Measurements from ENCODE around the gene ALMS1.
"Not testable (repeated sequence)": the region's sequence is repeated elsewhere in the genome, so short reads cannot be mapped to it uniquely, and the experiment has no call there.

ALMS1 gene, protein sequence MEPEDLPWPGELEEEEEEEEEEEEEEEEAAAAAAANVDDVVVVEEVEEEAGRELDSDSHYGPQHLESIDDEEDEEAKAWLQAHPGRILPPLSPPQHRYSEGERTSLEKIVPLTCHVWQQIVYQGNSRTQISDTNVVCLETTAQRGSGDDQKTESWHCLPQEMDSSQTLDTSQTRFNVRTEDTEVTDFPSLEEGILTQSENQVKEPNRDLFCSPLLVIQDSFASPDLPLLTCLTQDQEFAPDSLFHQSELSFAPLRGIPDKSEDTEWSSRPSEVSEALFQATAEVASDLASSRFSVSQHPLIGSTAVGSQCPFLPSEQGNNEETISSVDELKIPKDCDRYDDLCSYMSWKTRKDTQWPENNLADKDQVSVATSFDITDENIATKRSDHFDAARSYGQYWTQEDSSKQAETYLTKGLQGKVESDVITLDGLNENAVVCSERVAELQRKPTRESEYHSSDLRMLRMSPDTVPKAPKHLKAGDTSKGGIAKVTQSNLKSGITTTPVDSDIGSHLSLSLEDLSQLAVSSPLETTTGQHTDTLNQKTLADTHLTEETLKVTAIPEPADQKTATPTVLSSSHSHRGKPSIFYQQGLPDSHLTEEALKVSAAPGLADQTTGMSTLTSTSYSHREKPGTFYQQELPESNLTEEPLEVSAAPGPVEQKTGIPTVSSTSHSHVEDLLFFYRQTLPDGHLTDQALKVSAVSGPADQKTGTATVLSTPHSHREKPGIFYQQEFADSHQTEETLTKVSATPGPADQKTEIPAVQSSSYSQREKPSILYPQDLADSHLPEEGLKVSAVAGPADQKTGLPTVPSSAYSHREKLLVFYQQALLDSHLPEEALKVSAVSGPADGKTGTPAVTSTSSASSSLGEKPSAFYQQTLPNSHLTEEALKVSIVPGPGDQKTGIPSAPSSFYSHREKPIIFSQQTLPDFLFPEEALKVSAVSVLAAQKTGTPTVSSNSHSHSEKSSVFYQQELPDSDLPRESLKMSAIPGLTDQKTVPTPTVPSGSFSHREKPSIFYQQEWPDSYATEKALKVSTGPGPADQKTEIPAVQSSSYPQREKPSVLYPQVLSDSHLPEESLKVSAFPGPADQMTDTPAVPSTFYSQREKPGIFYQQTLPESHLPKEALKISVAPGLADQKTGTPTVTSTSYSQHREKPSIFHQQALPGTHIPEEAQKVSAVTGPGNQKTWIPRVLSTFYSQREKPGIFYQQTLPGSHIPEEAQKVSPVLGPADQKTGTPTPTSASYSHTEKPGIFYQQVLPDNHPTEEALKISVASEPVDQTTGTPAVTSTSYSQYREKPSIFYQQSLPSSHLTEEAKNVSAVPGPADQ (N-terminal part only)
- long read RNA-seq, donor 1, partial matches to known transcripts, result 9 of 9 reads
- long read RNA-seq, donor 1, other reads (novel, unspliced or antisense), result 0 of 9 reads
- long read RNA-seq, donor 2, result 0 reads
- long read RNA-seq, donor 3, partial matches to known transcripts, result 5 of 5 reads
- long read RNA-seq, donor 3, other reads (novel, unspliced or antisense), result 0 of 5 reads
- long read RNA-seq, donor 4, partial matches to known transcripts, result 5 of 5 reads
- long read RNA-seq, donor 4, other reads (novel, unspliced or antisense), result 0 of 5 reads
- long read RNA-seq, donor 5, result 0 reads
- long read RNA-seq, donor 6, partial matches to known transcripts, result 5 of 5 reads
- long read RNA-seq, donor 6, other reads (novel, unspliced or antisense), result 0 of 5 reads
- long read RNA-seq, donor 7, partial matches to known transcripts, result 13 of 13 reads
- long read RNA-seq, donor 7, other reads (novel, unspliced or antisense), result 0 of 13 reads
- long read RNA-seq, donor 8, result 0 reads

DNA sequence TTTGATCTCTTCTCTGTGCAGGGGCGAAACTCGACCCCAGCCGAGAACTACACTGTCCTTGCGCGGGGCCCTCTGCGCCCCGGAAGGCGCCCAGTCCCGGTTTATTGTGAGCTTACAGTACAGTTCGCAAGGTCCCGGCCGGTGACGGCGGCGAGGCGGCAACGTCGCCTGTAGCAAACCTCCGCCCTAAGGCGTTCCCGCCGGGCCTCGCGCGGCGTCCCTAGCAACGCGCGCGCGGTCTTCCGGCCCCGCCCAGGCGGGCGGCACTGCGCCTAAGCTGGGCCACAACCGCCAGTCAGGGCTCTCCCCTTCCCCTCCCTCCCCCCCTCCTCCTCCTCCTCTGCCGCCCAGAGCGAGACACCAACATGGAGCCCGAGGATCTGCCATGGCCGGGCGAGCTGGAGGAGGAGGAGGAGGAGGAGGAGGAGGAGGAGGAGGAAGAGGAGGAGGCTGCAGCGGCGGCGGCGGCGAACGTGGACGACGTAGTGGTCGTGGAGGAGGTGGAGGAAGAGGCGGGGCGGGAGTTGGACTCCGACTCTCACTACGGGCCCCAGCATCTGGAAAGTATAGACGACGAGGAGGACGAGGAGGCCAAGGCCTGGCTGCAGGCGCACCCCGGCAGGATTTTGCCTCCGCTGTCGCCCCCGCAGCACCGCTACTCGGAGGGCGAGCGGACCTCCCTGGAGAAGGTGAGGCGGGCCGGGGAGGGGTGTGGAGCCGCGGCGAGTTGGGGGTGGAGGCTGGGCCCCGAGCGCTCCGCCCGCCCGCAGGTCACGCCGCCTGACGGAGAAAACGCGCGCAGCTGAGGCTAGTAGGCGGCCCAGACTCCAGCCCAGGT, at the start of gene ALMS1:
ALMS1 (plus strand) TSS at position 333 of the 838 bp plus-strand sequence; CDS start at position 366, 33 bp downstream.
- peak; percentile 95 for DNase-seq

DNA sequence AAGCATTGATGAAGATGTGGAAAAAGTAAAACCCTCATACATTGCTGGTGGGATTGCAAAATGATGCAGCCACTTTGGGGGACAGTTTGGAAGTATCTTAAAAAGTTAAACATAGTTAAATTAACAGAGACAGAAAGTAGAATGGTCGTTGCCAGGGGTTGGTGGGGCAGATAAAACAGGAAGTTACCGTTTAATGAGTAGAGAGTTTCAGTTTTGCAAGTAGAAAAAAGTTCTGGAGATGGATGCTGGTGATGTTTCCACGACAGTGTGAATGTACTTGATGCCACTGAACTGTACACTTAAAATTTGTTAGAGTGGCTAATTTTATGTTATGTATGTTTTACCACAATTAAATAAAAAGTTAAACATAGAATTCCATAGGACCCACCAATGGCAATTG, 47.8 kb upstream of the ALMS1 start:
- no peak for DNase-seq

DNA sequence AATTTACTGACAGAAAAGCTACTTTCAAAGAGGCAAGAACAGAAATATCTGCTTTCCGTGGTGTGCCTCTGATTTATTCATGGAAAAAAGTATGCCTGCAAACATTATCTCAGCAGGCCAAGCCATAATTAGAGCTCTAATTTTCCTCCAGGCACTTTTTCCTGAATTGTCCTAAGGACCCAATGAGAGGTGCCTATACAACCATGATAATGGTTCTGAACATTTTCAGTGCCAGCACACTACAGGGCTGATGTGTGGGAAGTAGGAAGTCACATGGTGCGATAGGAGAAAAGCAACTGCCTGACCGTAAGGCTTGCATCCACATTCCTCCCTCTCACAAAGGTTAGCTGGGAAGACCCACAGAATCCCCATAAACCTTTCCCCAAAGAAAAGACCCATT, 46.4 kb upstream of the ALMS1 start:
- no peak for DNase-seq

DNA sequence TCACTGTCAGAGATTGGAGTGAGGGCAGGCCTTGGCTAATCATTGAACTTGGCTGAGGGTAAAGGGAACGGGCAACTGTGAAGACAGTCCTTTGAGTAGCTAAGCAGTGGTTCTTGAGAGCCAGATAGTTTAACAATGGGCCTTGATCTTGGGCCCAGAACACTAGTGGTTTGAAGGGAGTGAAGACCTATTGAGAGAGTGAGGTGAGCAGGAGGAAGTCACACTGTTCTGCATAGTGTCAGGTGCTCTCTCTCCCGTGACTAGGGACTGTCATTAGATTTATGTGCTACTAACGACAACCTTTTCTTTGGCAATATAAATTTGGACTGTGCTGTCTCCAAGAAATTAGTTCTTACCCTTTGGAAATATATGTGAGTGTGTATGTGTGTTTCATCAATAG, 44.6 kb upstream of the ALMS1 start:
- no peak for DNase-seq

DNA sequence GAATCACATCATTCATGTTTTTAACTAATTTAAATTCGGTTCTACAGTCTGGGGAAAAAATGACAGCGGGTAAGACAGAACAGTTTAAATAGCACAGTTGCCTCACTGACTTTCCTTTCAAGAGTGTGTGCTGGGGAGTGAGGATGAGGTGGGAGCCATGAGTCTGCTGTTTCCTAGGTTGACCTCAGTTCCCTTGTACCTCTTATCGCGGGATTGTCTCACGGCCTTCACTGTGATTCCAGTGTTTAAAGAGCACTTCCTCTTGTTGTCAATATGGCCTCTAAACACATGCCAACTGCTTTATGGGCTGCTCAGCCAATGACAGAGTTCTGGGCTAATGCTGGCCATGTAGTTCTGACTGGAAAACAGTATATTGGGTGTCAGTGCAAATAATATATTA, 41.6 kb upstream of the ALMS1 start:
- DNase-seq, result no peak

DNA sequence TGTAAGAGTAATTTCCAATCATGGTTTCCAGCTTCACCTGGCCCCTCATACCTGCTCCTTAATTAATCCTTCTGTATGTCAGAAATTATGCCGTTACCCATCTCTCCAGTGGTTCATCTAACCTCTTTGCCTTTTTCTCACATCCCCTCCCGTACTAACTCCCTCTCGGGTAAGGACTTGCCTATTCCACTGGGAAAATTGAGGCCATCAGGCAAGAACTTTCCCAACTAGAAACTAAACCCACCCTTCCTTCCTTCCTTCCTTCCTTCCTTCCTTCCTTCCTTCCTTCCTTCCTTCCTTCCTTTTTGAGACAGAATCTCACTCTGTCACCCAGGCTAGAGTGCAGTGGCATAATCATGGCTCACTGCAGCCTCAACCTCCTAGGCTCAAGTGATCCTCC, 40.9 kb upstream of the ALMS1 start:
- not testable (repeated sequence) for DNase-seq

DNA sequence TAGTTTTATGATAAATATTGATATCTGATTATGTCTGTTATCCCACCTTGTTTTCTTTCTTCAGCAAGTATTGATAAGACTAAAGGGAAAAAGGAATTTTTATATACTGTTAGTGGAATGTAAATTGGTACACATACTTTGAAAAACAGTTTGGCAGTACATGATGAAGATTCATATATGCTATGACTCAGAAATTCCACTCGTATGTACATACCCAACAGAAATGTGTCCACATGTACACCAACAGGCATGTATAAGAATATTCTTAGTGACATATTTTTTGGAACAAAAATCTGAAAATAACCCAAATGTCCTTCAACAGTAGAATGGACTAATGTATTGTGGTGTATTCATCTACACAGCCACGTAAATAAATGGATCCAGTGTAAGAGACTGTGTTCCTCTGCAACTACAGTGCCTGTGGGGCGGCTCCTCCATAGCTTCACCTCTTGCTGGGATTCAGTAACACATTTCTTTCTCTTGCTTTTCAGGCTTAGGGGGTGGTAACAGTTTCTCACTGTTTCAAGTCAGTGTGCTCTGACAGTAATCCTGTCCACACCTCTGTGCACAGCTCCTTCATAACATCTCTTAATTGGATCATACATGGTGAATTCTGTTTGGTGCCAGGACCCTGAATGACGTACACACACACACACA, 35.5 kb upstream of the ALMS1 start:
- no peak for DNase-seq

DNA sequence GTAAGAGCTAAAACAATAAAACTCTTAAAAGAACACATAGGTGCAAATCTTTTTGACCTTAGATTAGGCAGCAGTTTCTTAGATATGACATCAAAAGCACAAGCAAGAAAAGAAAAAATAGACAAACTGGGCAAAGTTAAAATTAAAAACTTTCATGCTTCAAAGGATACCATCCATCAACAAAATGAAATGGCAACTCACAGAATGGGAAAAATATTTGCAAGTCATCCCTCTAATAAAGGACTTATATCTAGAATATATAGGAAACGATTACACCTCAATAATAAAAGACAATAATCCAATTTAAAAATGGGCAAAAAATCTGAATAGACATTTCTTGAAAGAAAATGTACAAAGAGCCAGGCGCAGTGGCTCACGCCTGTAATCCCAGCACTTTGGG, 29.5 kb upstream of the ALMS1 start:
- DNase-seq, result no peak

DNA sequence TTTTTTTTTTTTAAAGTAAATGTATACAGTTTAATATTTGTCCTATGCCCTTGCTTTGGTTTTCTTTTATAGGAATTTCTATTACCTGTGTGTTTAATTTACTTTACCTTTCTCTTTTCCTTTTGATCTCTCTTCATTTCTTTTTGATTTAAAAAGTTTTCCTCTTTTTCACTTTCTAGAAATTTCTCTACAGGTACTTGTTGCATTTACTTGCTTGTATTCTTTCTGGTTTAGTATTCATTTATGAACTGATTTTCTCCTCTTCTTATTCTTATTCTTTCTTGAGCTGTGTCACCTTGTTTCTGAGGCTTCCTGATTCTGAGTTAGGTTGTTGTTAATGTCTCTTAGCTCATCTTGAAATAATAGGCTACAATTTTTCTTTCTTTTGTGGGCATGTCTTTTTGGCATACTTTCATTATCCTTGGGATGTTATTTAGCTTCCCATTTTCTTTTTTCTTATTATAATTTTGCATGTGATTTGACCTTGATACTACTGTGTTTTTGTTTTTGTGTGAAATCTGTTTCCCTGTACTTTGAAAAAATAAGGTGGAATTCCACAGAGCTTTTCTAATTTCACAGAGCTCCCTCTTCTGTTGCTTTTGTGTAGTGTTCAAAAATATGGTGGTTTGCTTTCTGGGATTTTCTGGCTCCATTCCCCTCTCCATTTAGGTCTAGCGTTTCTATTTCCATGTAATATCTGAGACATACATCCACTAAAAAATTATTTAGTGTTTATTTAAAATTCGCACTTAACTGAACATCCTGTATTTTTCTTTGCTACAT, 25.5 kb upstream of the ALMS1 start:
- no peak for DNase-seq

DNA sequence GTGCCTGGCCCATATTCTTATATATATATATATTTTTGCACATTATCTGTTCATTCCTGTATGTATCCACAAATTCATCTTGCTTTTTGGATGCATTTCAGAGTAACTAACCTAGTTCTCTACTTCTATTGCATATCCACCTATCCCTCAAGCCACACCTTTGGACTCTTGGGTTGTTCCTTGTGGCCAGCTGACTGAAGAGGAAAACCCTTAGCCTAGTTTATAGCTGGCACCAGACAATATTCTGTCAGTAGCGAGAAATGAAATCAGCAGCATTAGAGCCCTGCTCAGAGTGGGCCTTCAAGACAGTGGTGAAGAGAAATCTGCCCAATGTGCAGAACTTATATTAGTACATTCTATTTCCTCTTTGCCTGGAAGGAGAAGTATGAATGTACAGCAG, 19.6 kb upstream of the ALMS1 start:
- DNase-seq, result no peak

DNA sequence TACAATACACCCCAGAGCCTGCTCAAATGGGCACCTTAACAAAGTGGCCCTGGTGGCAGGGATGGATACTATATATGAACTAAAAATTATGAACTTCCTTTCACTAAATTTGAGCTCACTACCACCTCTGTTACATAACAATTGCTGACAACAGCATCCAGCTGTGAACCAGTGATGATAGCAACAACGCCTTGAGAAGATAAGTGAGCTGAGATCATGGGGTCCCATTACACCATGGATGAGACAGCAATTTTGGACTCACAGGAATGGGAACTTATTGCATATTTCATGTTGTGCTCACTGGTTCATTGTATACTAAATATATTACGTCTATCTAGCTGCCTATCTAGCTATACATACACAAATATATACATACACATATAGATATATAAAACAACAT, 16.9 kb upstream of the ALMS1 start:
- no peak for DNase-seq

DNA sequence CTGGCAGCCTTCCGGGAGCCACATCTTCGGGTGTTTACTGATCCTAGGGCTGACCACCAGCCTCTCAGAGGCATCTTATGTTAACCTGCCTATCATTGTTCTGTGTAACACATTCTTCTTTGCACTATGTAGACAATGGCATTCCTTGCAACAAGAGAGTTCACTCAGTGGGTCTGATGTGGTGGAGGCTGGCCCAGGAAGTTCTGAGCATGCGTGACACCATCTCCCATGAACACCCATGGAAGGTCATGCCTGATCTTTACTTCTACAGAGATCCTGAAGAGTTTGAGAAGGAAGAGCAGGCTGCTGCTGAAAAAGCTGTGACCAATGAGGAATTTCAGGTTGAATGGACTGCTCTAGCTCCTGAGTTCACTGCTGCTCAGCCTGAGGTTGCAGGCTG, 15.3 kb upstream of the ALMS1 start:
- DNase-seq, result no peak

DNA sequence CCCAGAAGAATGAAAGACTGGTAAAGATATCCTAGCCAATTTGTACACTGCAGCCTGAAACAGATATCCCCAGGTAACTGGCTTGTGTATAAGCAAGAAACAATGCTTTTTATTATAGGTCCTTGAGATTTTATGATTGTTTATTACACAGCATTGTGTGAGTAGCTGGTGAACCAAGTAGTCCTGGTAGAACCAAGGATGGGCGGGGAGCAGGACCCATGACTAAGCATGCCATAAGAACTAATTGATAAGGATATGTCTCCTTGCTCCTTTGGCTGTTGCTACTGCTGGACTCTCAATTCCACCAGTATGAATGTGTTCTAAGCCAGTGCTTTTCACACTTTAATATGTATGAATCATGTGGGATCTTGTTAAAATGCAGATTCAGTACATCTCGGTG, 12.3 kb upstream of the ALMS1 start:
- no peak for DNase-seq

DNA sequence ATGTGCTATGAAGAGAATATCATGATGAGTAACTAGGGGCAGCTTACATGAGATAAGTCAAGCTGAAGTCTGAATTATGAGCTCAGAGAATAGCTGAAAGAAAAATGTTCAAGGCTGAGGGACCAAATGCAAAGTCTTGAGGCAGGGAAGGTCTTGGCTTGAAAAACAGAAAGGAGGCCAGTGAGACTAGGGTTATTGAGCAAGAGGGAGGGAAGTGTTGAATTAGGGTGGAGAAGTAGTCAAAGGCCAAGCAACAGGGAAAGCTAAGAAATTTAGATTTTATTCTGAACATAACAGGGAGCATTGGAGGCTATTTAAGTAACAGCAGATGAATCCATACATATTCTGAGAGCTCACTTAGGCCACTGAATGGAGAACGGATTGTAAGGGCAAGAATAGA, 11.4 kb upstream of the ALMS1 start:
- DNase-seq, result no peak

DNA sequence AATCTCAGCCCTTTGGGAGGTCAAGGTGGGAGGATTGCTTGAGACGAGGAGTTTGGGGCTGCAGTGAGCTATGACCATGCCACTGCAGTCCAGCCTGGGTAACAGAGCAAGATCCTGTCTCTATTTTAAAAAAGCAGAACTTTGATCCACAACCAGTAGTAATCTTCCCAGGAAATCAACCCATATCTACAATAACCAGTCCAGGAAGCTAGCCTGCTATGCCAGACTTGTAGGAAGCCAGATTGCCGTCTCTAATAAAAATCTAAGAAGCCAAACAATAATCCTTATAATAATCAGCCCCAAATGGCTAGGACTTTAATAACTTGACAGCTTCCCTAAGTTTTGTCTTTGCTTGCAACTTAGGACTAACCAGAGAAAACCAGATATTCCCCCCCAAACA, 9.0 kb upstream of the ALMS1 start:
- no peak for DNase-seq

DNA sequence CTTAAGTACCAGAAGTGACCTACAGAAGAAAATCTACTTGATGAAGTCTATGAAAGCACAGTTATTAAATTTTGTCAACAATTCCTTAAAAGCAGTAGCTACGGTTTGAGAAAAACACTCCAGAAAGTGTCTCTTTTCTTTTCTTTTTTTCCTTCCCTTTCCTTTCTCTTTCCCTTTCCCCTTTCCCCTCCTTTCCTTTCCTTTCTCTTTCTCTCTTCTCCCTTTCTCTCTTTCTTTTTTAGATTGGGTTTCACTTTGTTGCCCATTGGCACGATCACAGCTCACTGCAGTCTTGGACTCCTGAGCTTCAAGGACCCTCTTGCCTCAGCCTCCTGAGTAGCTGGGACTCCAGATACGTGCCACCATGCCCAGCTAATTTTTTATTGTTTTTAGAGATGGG, 2.6 kb upstream of the ALMS1 start:
- DNase-seq, result no peak

DNA sequence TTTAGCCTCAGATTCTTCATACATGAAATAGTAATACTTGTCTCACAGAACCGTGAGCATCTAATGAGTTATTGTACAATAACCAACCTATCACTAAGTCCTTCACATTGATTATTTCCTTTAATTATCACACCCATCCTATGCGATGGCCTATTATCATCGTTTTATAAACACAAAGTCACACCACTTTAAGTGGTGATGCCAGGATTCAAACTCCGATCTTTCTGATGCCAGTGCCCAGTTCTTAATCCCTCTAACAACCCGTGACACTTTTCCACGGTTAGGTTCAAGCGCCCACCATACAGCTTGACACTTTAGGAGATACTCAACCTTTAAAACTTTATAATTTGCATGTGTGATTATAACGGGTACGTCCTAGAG, 523 bp upstream of the ALMS1 start:
- DNase-seq, result no peak

DNA sequence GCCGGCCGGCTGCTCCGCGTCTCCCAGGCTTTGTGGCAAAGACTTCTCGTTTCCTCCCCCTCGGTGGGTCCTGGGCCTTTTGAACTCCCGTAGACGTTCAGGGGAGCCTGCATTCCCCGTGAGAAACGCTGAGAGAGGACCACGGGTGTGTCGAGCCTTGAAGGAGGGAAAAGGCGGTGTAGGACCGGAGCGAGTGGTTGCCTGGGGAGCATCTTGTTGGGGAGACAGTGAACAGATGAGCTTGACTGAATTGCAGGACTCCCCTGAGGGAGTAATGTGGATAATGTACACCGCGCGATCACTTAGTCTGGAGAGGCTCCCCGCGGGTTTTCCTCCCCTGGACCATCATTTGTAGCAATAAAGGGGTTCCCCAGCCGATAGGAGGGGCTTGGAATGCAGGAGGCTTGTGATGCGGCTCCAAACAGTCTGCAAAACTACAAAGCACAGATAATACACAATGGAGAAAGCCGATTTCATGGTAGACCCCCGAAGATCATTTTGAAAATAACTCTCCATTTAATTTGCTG, 769 bp downstream of the ALMS1 start:
- no peak for DNase-seq

Data from right kidney (tissue), 9 donors.